ENCODE data around the gene SLC43A2.
"Not testable (repeated sequence)": the region's sequence is repeated elsewhere in the genome, so short reads cannot be mapped to it uniquely, and the experiment has no call there.

SLC43A2 gene

GRCh38 chr17:1526876-1527275, 101.8 kb downstream of the SLC43A2 start:
- H3K27me3 ChIP-seq (ENCODE audit: low read depth); H3K4me3 ChIP-seq; H3K4me1 ChIP-seq; H3K9me3 ChIP-seq; DNase-seq (ENCODE audit: low spot score in 2 of 2); in situ Hi-C loops (cut with MboI; ENCODE audit: low sequenced_read_pairs): not testable (repeated sequence)
- peaks cover 40% of the 10 kb centered on the region for H3K36me3 ChIP-seq (replicated peaks)

DNA sequence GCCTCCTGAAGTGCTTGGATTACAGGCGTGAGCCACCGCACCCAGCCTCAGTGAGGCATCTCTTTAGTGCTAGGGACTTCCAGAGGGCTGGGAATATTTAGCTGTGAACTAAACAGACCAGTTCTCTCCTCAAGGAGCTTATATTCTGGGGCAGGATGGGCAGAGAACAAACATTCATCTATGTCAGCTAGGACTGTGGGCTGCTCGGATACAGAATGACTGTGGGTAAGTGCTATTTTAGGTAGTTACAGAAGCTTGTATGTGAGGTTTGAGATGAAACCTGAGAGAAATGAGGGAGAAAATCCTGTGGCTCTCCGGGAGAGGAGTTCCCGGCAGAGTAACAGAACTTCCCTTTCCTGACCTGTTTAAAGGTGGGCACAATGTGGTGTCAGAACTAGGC, 106.0 kb downstream of the SLC43A2 start:
- Histone ChIP-seq H3K4me3 (no peak overlapping the region), H3K4me1 (no peaks in the 10 kb centered on the region), H3K9me3 (no peaks in the 10 kb centered on the region), H3K27me3 (ENCODE audit: low read depth) (no peaks in the 10 kb centered on the region), H3K36me3 (replicated peaks) (peaks cover 51% of the 10 kb centered on the region)
- in situ Hi-C loops (cut with MboI; ENCODE audit: low sequenced_read_pairs), result no loop called here
- no peak for DNase-seq (ENCODE audit: low spot score in 2 of 2)

DNA sequence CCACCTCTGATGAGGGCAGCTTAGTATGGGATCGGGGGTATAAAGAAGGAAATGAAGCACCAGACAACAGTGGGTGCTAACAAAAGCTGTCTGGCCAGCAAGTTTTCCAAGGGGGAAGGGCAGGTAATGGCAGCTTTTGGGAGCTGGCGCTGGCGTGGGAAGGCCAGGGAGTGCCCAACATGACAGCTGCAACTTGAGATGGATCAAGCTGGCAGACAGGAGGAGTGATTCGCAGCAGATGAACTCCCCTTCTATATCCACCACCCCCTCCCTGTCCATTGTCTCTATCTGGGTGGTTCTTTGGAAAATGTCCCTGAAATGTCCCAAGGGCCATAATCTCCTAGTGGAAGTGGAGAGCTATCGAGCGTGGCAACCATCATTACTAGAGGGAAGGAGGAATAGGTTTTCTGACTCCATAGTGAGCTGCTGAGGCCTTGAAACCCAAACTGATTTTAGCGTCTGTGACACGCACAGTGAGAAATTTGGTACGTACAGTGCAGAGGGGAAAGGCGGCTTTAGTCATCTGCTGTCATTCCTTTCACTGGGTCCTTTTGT, 107.5 kb downstream of the SLC43A2 start:
- no peak overlapping the region for H3K4me3 ChIP-seq
- H3K9me3 ChIP-seq, result no peaks in the 10 kb centered on the region
- H3K4me1 ChIP-seq, result no peaks in the 10 kb centered on the region
- DNase-seq (ENCODE audit: low spot score in 2 of 2), result no peak
- no peaks in the 10 kb centered on the region for H3K27me3 ChIP-seq (ENCODE audit: low read depth)
- in situ Hi-C loops (cut with MboI; ENCODE audit: low sequenced_read_pairs), result no loop called here
- H3K36me3 ChIP-seq (replicated peaks), result peaks cover 37% of the 10 kb centered on the region

GRCh38 chr17:1519678-1520077, 109.0 kb downstream of the SLC43A2 start:
- Histone ChIP-seq H3K4me1 (peaks cover 4% of the 10 kb centered on the region; the same call in 1 of the 2 replicates), H3K4me3 (no peak overlapping the region), H3K27me3 (ENCODE audit: low read depth) (no peaks in the 10 kb centered on the region), H3K9me3 (no peaks in the 10 kb centered on the region), H3K36me3 (replicated peaks) (peaks cover 30% of the 10 kb centered on the region)
- no peak for DNase-seq (ENCODE audit: low spot score in 2 of 2)
- in situ Hi-C loops (cut with MboI; ENCODE audit: low sequenced_read_pairs), result no loop called here
